SU-DHL-6 (cell line): ENCODE measurements around the gene CLN6.

Experiments used
- H2AFZ ChIP-seq: fragments of 200-600 bp; sonication (generic); 2 replicates; pipeline ENCODE4 v1.6.1; 2014; ENCODE audit warnings: low read depth, mild to moderate bottlenecking, moderate library complexity, mixed read lengths, antibody characterized with exemption, low read length; ENCODE audit not compliant: severe bottlenecking
- H3F3A ChIP-seq: fragments of 200-600 bp; shearing (Covaris generic); 2 replicates; pipeline ENCODE4 v1.6.0; 2016; ENCODE audit warnings: antibody characterized with exemption, mild to moderate bottlenecking; ENCODE audit not compliant: insufficient read depth
- H3K27ac ChIP-seq: fragments of 200-600 bp; sonication (generic); 2 replicates; pipeline ENCODE4 v1.5.1; 2016; ENCODE audit warnings: low read depth, mild to moderate bottlenecking, low read length, moderate library complexity, mixed read lengths
- H3K27me3 ChIP-seq: fragments of 200-600 bp; sonication (generic), shearing (Covaris generic); 2 replicates; pipeline ENCODE4 v1.6.0; 2014; ENCODE audit warnings: mild to moderate bottlenecking, low read length
- H3K36me3 ChIP-seq: fragments of 200-600 bp; sonication (generic); 2 replicates; pipeline ENCODE4 v1.6.1; 2014; ENCODE audit warnings: mild to moderate bottlenecking, low read length, mixed read lengths
- H3K4me2 ChIP-seq: fragments of 300-600, 200-600 bp; shearing (Covaris generic), sonication (generic); 2 replicates; pipeline ENCODE4 v1.6.0; 2014; ENCODE audit warnings: low read length, low read depth, mild to moderate bottlenecking; ENCODE audit not compliant: poor library complexity, severe bottlenecking
- H3K4me3 ChIP-seq: fragments of 200-600 bp; sonication (generic); 2 replicates; pipeline ENCODE4 v1.5.1; 2014; ENCODE audit warnings: antibody characterized with exemption, low read length, mild to moderate bottlenecking, mixed read lengths; ENCODE audit not compliant: insufficient read depth, poor library complexity, severe bottlenecking
- H3K79me2 ChIP-seq: fragments of 200-600 bp; sonication (generic); 2 replicates; pipeline ENCODE4 v1.6.1; 2014; ENCODE audit warnings: mild to moderate bottlenecking, low read length, moderate library complexity; ENCODE audit not compliant: insufficient read depth
- H3K9ac ChIP-seq: fragments of 200-600 bp; sonication (generic); 2 replicates; pipeline ENCODE4 v1.7.0; 2014; ENCODE audit warnings: mild to moderate bottlenecking, low read length
- H3K9me2 ChIP-seq: fragments of 200-600 bp; sonication (generic); replicated peaks from 2 replicates; pipeline ENCODE4 v1.6.1; 2014; ENCODE audit warnings: low read length; ENCODE audit not compliant: insufficient read depth
- H3K9me3 ChIP-seq: fragments of 200-600 bp; sonication (generic); 2 replicates; pipeline ENCODE4 v1.6.1; 2014; ENCODE audit warnings: low read length, mixed read lengths; ENCODE audit not compliant: insufficient read depth
- H4K20me1 ChIP-seq: fragments of 200-600 bp; sonication (generic); 2 replicates; pipeline ENCODE4 v1.6.1; 2014; ENCODE audit warnings: low read depth, mild to moderate bottlenecking, antibody characterized with exemption, low read length, moderate library complexity, mixed read lengths
- CTCF ChIP-seq: fragments of 200-600 bp; sonication (generic); IDR thresholded peaks from one replicate; pipeline ENCODE4 v1.5.1; 2017; ENCODE audit warnings: antibody characterized with exemption, mild to moderate bottlenecking, low read length, moderate library complexity; ENCODE audit not compliant: insufficient read depth, poor library complexity, severe bottlenecking
- EZH2phosphoT487 ChIP-seq: fragments of 200-600 bp; sonication (generic), shearing (Covaris generic); conservative IDR thresholded peaks from 2 replicates; pipeline ENCODE4 v1.6.1; 2018; ENCODE audit warnings: mild to moderate bottlenecking, antibody characterized with exemption, low read length, moderate library complexity, mixed read lengths

Gene CLN6

GRCh38 chr15:68209735-68210408, 19.7 kb downstream of the CLN6 start:
- H3K4me3 ChIP-seq, result peak overlapping the region; percentile 32
- no peaks in the 10 kb centered on the region for H3K9me3 ChIP-seq
- TF ChIP-seq CTCF, result no peak
- TF ChIP-seq EZH2phosphoT487, result no peak
- peaks cover 8% of the 10 kb centered on the region for H3F3A ChIP-seq
- H3K4me2 ChIP-seq, result peak overlapping the region; percentile 54
- H3K9ac ChIP-seq, result peak overlapping the region; percentile 53
- no peaks in the 10 kb centered on the region for H4K20me1 ChIP-seq
- H3K36me3 ChIP-seq, result no peaks in the 10 kb centered on the region
- H2AFZ ChIP-seq, result no peak overlapping the region
- no peaks in the 10 kb centered on the region for H3K9me2 ChIP-seq
- H3K27ac ChIP-seq, result peak overlapping the region; percentile 93
- H3K79me2 ChIP-seq, result peaks cover 31% of the 10 kb centered on the region
- no peaks in the 10 kb centered on the region for H3K27me3 ChIP-seq

- Histone ChIP-seq H3K9ac (peak overlapping the region; percentile 53), H4K20me1 (no peaks in the 10 kb centered on the region), H2AFZ (no peak overlapping the region), H3K27ac (peak overlapping the region; percentile 93), H3K27me3 (no peaks in the 10 kb centered on the region), H3K4me2 (peak overlapping the region; percentile 54), H3K4me3 (peak overlapping the region; percentile 32), H3K79me2 (peaks cover 25% of the 10 kb centered on the region), H3F3A (peaks cover 8% of the 10 kb centered on the region), H3K36me3 (no peaks in the 10 kb centered on the region), H3K9me3 (no peaks in the 10 kb centered on the region), H3K9me2 (no peaks in the 10 kb centered on the region)
- TF ChIP-seq EZH2phosphoT487, result no peak
- TF ChIP-seq CTCF, result no peak
Measured at GRCh38 chr15:68209272-68209671, 20.3 kb downstream of the CLN6 start.

- Histone ChIP-seq H3K9me3 (no peaks in the 10 kb centered on the region), H3K79me2 (peaks cover 25% of the 10 kb centered on the region), H4K20me1 (no peaks in the 10 kb centered on the region), H3K27me3 (no peaks in the 10 kb centered on the region), H2AFZ (no peak overlapping the region), H3K9ac (peak overlapping the region; percentile 53), H3K4me3 (peak overlapping the region; percentile 32), H3K4me2 (peak overlapping the region; percentile 54), H3K36me3 (no peaks in the 10 kb centered on the region), H3K9me2 (no peaks in the 10 kb centered on the region), H3K27ac (peak overlapping the region; percentile 93), H3F3A (peaks cover 8% of the 10 kb centered on the region)
- TF ChIP-seq CTCF, result no peak
- no peak for TF ChIP-seq EZH2phosphoT487
Measured at GRCh38 chr15:68208636-68209240, 20.8 kb downstream of the CLN6 start.
